ENCODE results near the gene SPEN. TPM values are rescaled to one million over a fixed set of nuclear protein-coding genes. Genes with fewer than 3 reads are reported as not detected.
A peak's percentile ranks its signal among the peaks of the same experiment; 100 is the strongest.

The SPEN gene
- total RNA-seq, 2 experiments from 2014 or later, result 59.8 to 60.3 TPM

- ChIA-PET POLR2A (interaction anchor here (0.7 to 4.4 kb wide), 11 partner anchors 9 to 401 kb away, joined by 3 to 50 read pairs (median 4); partner anchors contain the start of genes SPEN and ZBTB17), CTCF (interaction anchor here (0.7 to 1.3 kb wide), 7 partner anchors 8 to 119 kb away, joined by 3 to 7 read pairs (median 4); partner anchors contain the start of genes SPEN and ZBTB17)
- Mint-ChIP-seq H3K27me3 (no peaks in the 10 kb centered on the region), H3K4me1 (ENCODE audit: low read depth) (peaks cover 86% of the 10 kb centered on the region), H3K9me3 (no peaks in the 10 kb centered on the region), H3K27ac (peak overlapping the region; percentile 99), H3K4me3 (peak overlapping the region; percentile 72), H3K36me3 (ENCODE audit: low read depth) (peaks cover 51% of the 10 kb centered on the region)
- intact Hi-C loops (cut with micrococcal nuclease), result loop anchor here (5.0 kb wide), 2 partner anchors 49 to 114 kb away; no protein-coding TSS in a partner anchor
- peak; percentile 96 for DNase-seq
- peak; percentile 75 for ATAC-seq
- no peak for TF ChIP-seq CTCF (IDR thresholded peaks at IDR 0.05)
Measured at GRCh38 chr1:15966081-15966955, 118.8 kb downstream of the SPEN start.

GRCh38 chr1:15966956-15967344, 119.4 kb downstream of the SPEN start:
- peaks cover 82% of the 10 kb centered on the region for H3K4me1 Mint-ChIP-seq (ENCODE audit: low read depth)
- ChIA-PET CTCF (interaction anchor here (0.8 to 1.0 kb wide), 2 partner anchors 8 to 40 kb away, joined by 3 to 4 read pairs; no protein-coding TSS in a partner anchor), POLR2A (interaction anchor here (1.4 to 4.4 kb wide), 3 partner anchors 9 to 17 kb away, joined by 5 to 50 read pairs (median 38); partner anchors contain the start of gene ZBTB17)
- H3K9me3 Mint-ChIP-seq, result no peaks in the 10 kb centered on the region
- peaks cover 50% of the 10 kb centered on the region for H3K36me3 Mint-ChIP-seq (ENCODE audit: low read depth)
- no peak for TF ChIP-seq CTCF (IDR thresholded peaks at IDR 0.05)
- no peak for DNase-seq
- no peak overlapping the region for H3K4me3 Mint-ChIP-seq
- intact Hi-C loops (cut with micrococcal nuclease), result loop anchor here (5.0 kb wide), 2 partner anchors 50 to 115 kb away; no protein-coding TSS in a partner anchor
- H3K27me3 Mint-ChIP-seq, result no peaks in the 10 kb centered on the region
- H3K27ac Mint-ChIP-seq, result peak overlapping the region; percentile 99
- no peak for ATAC-seq

GRCh38 chr1:15968172-15968571, 120.7 kb downstream of the SPEN start:
- ChIA-PET CTCF (no interaction called here), POLR2A (interaction anchor here (1.4 kb wide), 1 partner anchor 11 kb away, joined by 5 read pairs; no protein-coding TSS in a partner anchor)
- Mint-ChIP-seq H3K36me3 (ENCODE audit: low read depth) (peaks cover 58% of the 10 kb centered on the region), H3K4me3 (no peak overlapping the region), H3K27me3 (no peaks in the 10 kb centered on the region), H3K27ac (peak overlapping the region; percentile 99), H3K4me1 (ENCODE audit: low read depth) (peaks cover 83% of the 10 kb centered on the region), H3K9me3 (no peaks in the 10 kb centered on the region)
- ATAC-seq (no peak), DNase-seq (no peak)
- no peak for TF ChIP-seq CTCF (IDR thresholded peaks at IDR 0.05)
- intact Hi-C loops (cut with micrococcal nuclease), result loop anchor here (5.0 kb wide), 2 partner anchors 51 to 116 kb away; no protein-coding TSS in a partner anchor

GRCh38 chr1:15969321-15969880, 121.9 kb downstream of the SPEN start:
- ATAC-seq (no peak), DNase-seq (no peak)
- Mint-ChIP-seq H3K4me1 (ENCODE audit: low read depth) (peaks cover 79% of the 10 kb centered on the region), H3K4me3 (no peak overlapping the region), H3K27ac (no peak overlapping the region), H3K9me3 (no peaks in the 10 kb centered on the region), H3K36me3 (ENCODE audit: low read depth) (peaks cover 64% of the 10 kb centered on the region), H3K27me3 (no peaks in the 10 kb centered on the region)
- ChIA-PET POLR2A (interaction anchor here (0.8 to 1.6 kb wide), 6 partner anchors 11 to 54 kb away, joined by 3 to 8 read pairs (median 3); no protein-coding TSS in a partner anchor), CTCF (interaction anchor here (1.0 to 1.3 kb wide), 2 partner anchors 9 to 26 kb away, joined by 3 read pairs; no protein-coding TSS in a partner anchor)
- intact Hi-C loops (cut with micrococcal nuclease), result loop anchor here (5.0 kb wide), 2 partner anchors 52 to 117 kb away; no protein-coding TSS in a partner anchor
- no peak for TF ChIP-seq CTCF (IDR thresholded peaks at IDR 0.05)
